ENCODE measurements around the gene VAT1L.

GRCh38 chr16:77917971-77918370 lies 129.6 kb downstream of the VAT1L start:
- TF ChIP-seq CTCF (IDR thresholded peaks at IDR 0.05) (no peak), POLR2AphosphoS5 (IDR thresholded peaks at IDR 0.05; ENCODE audit: insufficient read depth in 1 of 2, low read depth in 1 of 2) (no peak), POLR2A (IDR thresholded peaks at IDR 0.05) (no peak)

Measured in vagina (tissue), 2 donors.